Endometrial microvascular endothelial cells (primary cell): ENCODE measurements around the gene HDHD3. TPM values are rescaled to one million over a fixed set of nuclear protein-coding genes. Genes with fewer than 3 reads are reported as not detected.

Experiments
- in situ Hi-C: cut with HindIII; loops from 2 replicates; pipeline ENCODE4 v1.10.0; 2017; ENCODE audit warnings: low sequenced_read_pairs, low pct_unique_long_range_greater_than_20kb; ENCODE audit errors: inconsistent ontology term
- total RNA-seq: library from RNA; depleted of rRNA; stranded (reverse); fragments of >200 nt; gene quantifications from one replicate; pipeline ENCODE4 v1.2.3, GENCODE V29; 2015; ENCODE audit errors: inconsistent ontology term

HDHD3 gene
- total RNA-seq, 1 donor from 2014 or later: 5.9 TPM

- in situ Hi-C loops: no loop called here
These were observed 31.6 kb downstream of the HDHD3 start for GRCh38 chr9:113345190-113345589.

GRCh38 chr9:113343732-113344231, 33.0 kb downstream of the HDHD3 start:
- in situ Hi-C loops: no loop called here

GRCh38 chr9:113341712-113342410, 34.9 kb downstream of the HDHD3 start:
- in situ Hi-C loops: no loop called here

GRCh38 chr9:113340011-113340699, 36.6 kb downstream of the HDHD3 start, which contains the start of gene WDR31:
TSS of gene WDR31 (minus strand) at chr9:113340275. CDS start at chr9:113332022, 8,253 bp downstream.
- in situ Hi-C loops: no loop called here

GRCh38 chr9:113337714-113338113, 39.1 kb downstream of the HDHD3 start:
- in situ Hi-C loops: no loop called here

- in situ Hi-C loops: no loop called here
These were observed 45.0 kb downstream of the HDHD3 start for GRCh38 chr9:113331780-113332179.

- in situ Hi-C loops: no loop called here
These were observed 48.6 kb downstream of the HDHD3 start for GRCh38 chr9:113328045-113328782.

- in situ Hi-C loops: no loop called here
These were observed 50.6 kb downstream of the HDHD3 start for GRCh38 chr9:113326230-113326629.

Other genes starting within 250 kb of the HDHD3 start
- 4.4 TPM for gene SLC31A2, start 226.0 kb downstream of the HDHD3 start, total RNA-seq
- 21.1 TPM for gene FKBP15, start 155.7 kb downstream of the HDHD3 start, total RNA-seq
- 17.2 TPM for gene SLC31A1, start 155.4 kb downstream of the HDHD3 start, total RNA-seq
- gene CDC26, start 101.4 kb downstream of the HDHD3 start, total RNA-seq: 38.0 TPM
- gene PRPF4, start 101.3 kb downstream of the HDHD3 start, total RNA-seq: 33.1 TPM
- not detected for gene RNF183, start 73.6 kb downstream of the HDHD3 start, total RNA-seq
- gene WDR31, start 36.7 kb downstream of the HDHD3 start, total RNA-seq: not detected
- not detected for gene BSPRY, start 27.4 kb downstream of the HDHD3 start, total RNA-seq
- gene ALAD, start 24.3 kb upstream of the HDHD3 start, total RNA-seq: 9.6 TPM
- gene POLE3, start 33.7 kb upstream of the HDHD3 start, total RNA-seq: 78.8 TPM
- gene C9orf43, start 33.8 kb upstream of the HDHD3 start, total RNA-seq: 0.09 TPM
- 106 TPM for gene RGS3, start 86.7 kb upstream of the HDHD3 start, total RNA-seq